Adrenal gland (tissue), 12 donors: Measurements from ENCODE around the gene HOXA10. TPM values are rescaled to one million over a fixed set of nuclear protein-coding genes. Genes with fewer than 3 reads are reported as not detected.
A peak's percentile ranks its signal among the peaks of the same experiment; 100 is the strongest.

Experiments
- DNase-seq, 7 donors: peaks; one replicate each; pipeline ENCODE4 v3.0.0-alpha.2; 2019 to 2020
- H3K27ac ChIP-seq, 5 donors: fragments of 200-600 bp; sonication (generic) in 4 of 5; 1 replicate in 3 of 5; 2 replicates in 2 of 5; pipeline versions ENCODE4 v1.5.1 to v1.8.0; 2016 to 2020; ENCODE audit warnings: mild to moderate bottlenecking in 1 of 5
- H3K27me3 ChIP-seq: fragments of 200-600 bp; 2 replicates; pipeline ENCODE4 v1.8.0; 2021
- H3K36me3 ChIP-seq, 2 donors: fragments of 200-600 bp; replicated peaks in 1 of 2; 1 replicate in 1 of 2; 2 replicates in 1 of 2; pipeline versions ENCODE4 v1.5.1 to v1.8.0; 2018 to 2022
- H3K4me1 ChIP-seq, 2 donors: fragments of 200-600 bp; replicated peaks in 1 of 2; 1 replicate in 1 of 2; 2 replicates in 1 of 2; pipeline versions ENCODE4 v1.5.1 to v1.8.0; 2018 to 2021
- H3K4me3 ChIP-seq, 4 donors: fragments of 200-600 bp; sonication (generic) in 3 of 4; one replicate each; pipeline ENCODE4 v1.5.1; 2016 to 2018
- H3K9me3 ChIP-seq, 3 donors: fragments of 200-600 bp; sonication (generic) in 1 of 3; replicated peaks in 1 of 3; 1 replicate in 2 of 3; 2 replicates in 1 of 3; pipeline versions ENCODE4 v1.5.1 to v1.8.0; 2016 to 2021
- CTCF ChIP-seq, 6 experiments: fragments of 450-650 bp in 4 of 6; fragments of 200-600 bp in 2 of 6; sonication (generic) in 1 of 6; IDR thresholded peaks; 1 replicate in 5 of 6; 2 replicates in 1 of 6; pipeline versions ENCODE4 v1.5.1 to v1.8.0; 2016 to 2021; ENCODE audit warnings: antibody characterized with exemption in 6 of 6, mild to moderate bottlenecking in 2 of 6, moderate library complexity in 1 of 6
- POLR2A ChIP-seq, 2 donors: fragments of 450-650 bp; IDR thresholded peaks; one replicate each; pipeline ENCODE4 v1.6.1; 2017; ENCODE audit warnings: antibody characterized with exemption in 2 of 2, mild to moderate bottlenecking in 2 of 2, moderate library complexity in 1 of 2
- WGBS, 4 donors: extraction: QIAGEN DNeasy Blood & Tissue Kit in 2 of 4; methylation state at CpG; one replicate each; pipeline versions ENCODE4 v1.1.5 to v1.1.7; 2013 to 2017; 5-methylcytosine and 5-hydroxymethylcytosine counted together
- intact Hi-C, 2 donors: fragments of 100-400 bp; cut with DNase I; formaldehyde crosslinking; loops; one replicate each; pipeline versions ENCODE4 v1.14.1 to v1.15.0; 2022 to 2023
- polyA plus RNA-seq, 3 donors: library from polyadenylated mRNA; stranded (reverse); fragments of 200-250 nt in 2 of 3; fragments of 350-450 nt in 1 of 3; fragmentation: Illumina TruSeq in 1 of 3; extraction: RNeasy Lipid Tissue Mini Kit (QIAGEN cat#74804) in 1 of 3; gene quantifications; one replicate each; pipeline ENCODE4 v1.2.3, GENCODE V29; 2013 to 2014
- total RNA-seq, 9 donors: library from RNA; depleted of rRNA in 4 of 9; stranded (reverse); fragments of >200 nt in 4 of 9; fragments of 120-200 nt in 1 of 9; fragmentation: NEBNext Ultra II Directional in 1 of 9; extraction: Animal tissue kit (Norgen Biotek cat#: 25700) in 1 of 9; gene quantifications; one replicate each; pipeline versions ENCODE4 v1.1.0 to v1.2.4, GENCODE V29; 2013 to 2023
- donor health status: healthy with polysubstance abuse.
- donor health status: Bipolar disorder and iron deficiency.
- donor health status: DM: yes; HTN: yes; CAD: no.
- donor health status: DM: no; HTN: no; CAD: no.
- donor health status: DM: no; HTN: no; CAD: no.
- donor health status: DM: yes; HTN: yes; CAD: no.

Gene HOXA10
- total and polyA plus RNA-seq, 12 donors = 0.11 to 14.7 (median 11.3) TPM

- WGBS, 4 donors = 46 to 53% (median 49%) methylated on average over 18 of the region's 18 CpGs
- TF ChIP-seq POLR2A (IDR thresholded peaks at IDR 0.05) = no peak
- no peak for TF ChIP-seq CTCF (IDR thresholded peaks at IDR 0.05)
- H3K4me3 ChIP-seq = peak overlapping the region in 3 of 4 donors; percentile 66 to 91 (median 74)
- peak in 1 of 7 donors; percentile 49 for DNase-seq
- peaks cover 10 to 20% of the 10 kb centered on the region in 2 donors for H3K4me1 ChIP-seq
- H3K27me3 ChIP-seq = no peaks in the 10 kb centered on the region
- peaks cover 0 to 12% of the 10 kb centered on the region in 2 donors for H3K36me3 ChIP-seq
- intact Hi-C loops = loop anchor here (5.0 kb wide), 1 partner anchor 284 kb away; no protein-coding TSS in a partner anchor
- H3K27ac ChIP-seq = peak overlapping the region; percentile 94 to 99 (median 99)
- no peaks in the 10 kb centered on the region for H3K9me3 ChIP-seq
Measured at GRCh38 chr7:27141137-27141922, 32.8 kb downstream of the HOXA10 start.

GRCh38 chr7:27140126-27140857 is 33.8 kb downstream of the HOXA10 start:
- H3K4me3 ChIP-seq = peak overlapping the region in 1 of 4 donors; percentile 91
- no peaks in the 10 kb centered on the region for H3K9me3 ChIP-seq
- peaks cover 15 to 29% of the 10 kb centered on the region in 2 donors for H3K4me1 ChIP-seq
- no peaks in the 10 kb centered on the region for H3K27me3 ChIP-seq
- no peak for TF ChIP-seq POLR2A (IDR thresholded peaks at IDR 0.05)
- TF ChIP-seq CTCF (IDR thresholded peaks at IDR 0.05) = no peak
- H3K27ac ChIP-seq = peak overlapping the region in 3 of 5 donors; percentile 59 to 99 (median 99)
- peak in 2 of 7 donors; percentile 25 for DNase-seq
- H3K36me3 ChIP-seq = peaks cover 0 to 10% of the 10 kb centered on the region in 2 donors
- intact Hi-C loops = loop anchor here (5.0 kb wide), 1 partner anchor 283 kb away; no protein-coding TSS in a partner anchor
- 72 to 81% (median 80%) methylated on average over 15 of the region's 15 CpGs for WGBS, 4 donors

- TF ChIP-seq CTCF (IDR thresholded peaks at IDR 0.05) (no peak), POLR2A (IDR thresholded peaks at IDR 0.05) (no peak)
- peaks cover 15 to 29% of the 10 kb centered on the region in 2 donors for H3K4me1 ChIP-seq
- no peaks in the 10 kb centered on the region for H3K9me3 ChIP-seq
- peaks cover 0 to 2% of the 10 kb centered on the region in 2 donors for H3K36me3 ChIP-seq
- 57 to 68% (median 64%) methylated on average over 40 to 53 of the region's 53 CpGs for WGBS, 4 donors
- DNase-seq = peak in 2 of 7 donors; percentile 43 to 56
- H3K4me3 ChIP-seq = peak overlapping the region in 1 of 4 donors; percentile 25
- no peaks in the 10 kb centered on the region for H3K27me3 ChIP-seq
- peak overlapping the region in 4 of 5 donors; percentile 59 to 99 (median 80) for H3K27ac ChIP-seq
- intact Hi-C loops = loop anchor here (5.0 kb wide), 1 partner anchor 282 kb away; no protein-coding TSS in a partner anchor
Measured at GRCh38 chr7:27139334-27140125, 34.6 kb downstream of the HOXA10 start.
